ENCODE results near the gene SNX4. TPM values are rescaled to one million over a fixed set of nuclear protein-coding genes. Genes with fewer than 3 reads are reported as not detected.

SNX4 gene
- total and polyA plus RNA-seq, 4 donors = 25.9 to 54.6 (median 35.2) TPM

GRCh38 chr3:125556314-125556713, 36.3 kb upstream of the SNX4 start:
- peaks cover 4 to 43% (median 28%) of the 10 kb centered on the region in 4 donors for H3K36me3 ChIP-seq (ENCODE audit: control insufficient read depth in 4 of 4, insufficient read depth in 3 of 4, low read depth in 1 of 4, low read length in 3 of 4)

GRCh38 chr3:125552401-125552800, 32.4 kb upstream of the SNX4 start:
- TF ChIP-seq NR2F2 (IDR thresholded peaks at IDR 0.05) (no peak), FOXA1 (IDR thresholded peaks at IDR 0.05) (no peak), TAF1 (conservative IDR thresholded peaks at IDR 0.05) (no peak), RAD21 (IDR thresholded peaks at IDR 0.05) (no peak), FOXA2 (IDR thresholded peaks at IDR 0.05) (no peak), JUND (IDR thresholded peaks at IDR 0.05) (no peak), ATF3 (IDR thresholded peaks at IDR 0.05) (no peak), SP1 (IDR thresholded peaks at IDR 0.05) (no peak), REST (IDR thresholded peaks at IDR 0.05) (no peak), GABPA (IDR thresholded peaks at IDR 0.05 in 1 of 2, conservative IDR thresholded peaks at IDR 0.05 in 1 of 2) (no peak), YY1 (IDR thresholded peaks at IDR 0.05) (no peak), ZBTB33 (IDR thresholded peaks at IDR 0.05) (no peak), EGR1 (IDR thresholded peaks at IDR 0.05; ENCODE audit: low read depth in 2 of 2) (no peak), HNF4A (conservative IDR thresholded peaks at IDR 0.05) (no peak), HNF4G (IDR thresholded peaks at IDR 0.05) (no peak), MAX (IDR thresholded peaks at IDR 0.05) (no peak), CTCF (IDR thresholded peaks at IDR 0.05; ENCODE audit: low read depth, low read length, missing input control) (no peak), RXRA (IDR thresholded peaks at IDR 0.05) (no peak)
- WGBS = 98% methylated on average over 4 of the region's 4 CpGs
- Histone ChIP-seq H3K9me3 (ENCODE audit: control insufficient read depth in 4 of 4, low read length in 3 of 4) (no peaks in the 10 kb centered on the region), H3K9ac (ENCODE audit: low read depth in 1 of 2, low read length in 2 of 2) (no peak overlapping the region), H3K36me3 (ENCODE audit: control insufficient read depth in 4 of 4, insufficient read depth in 3 of 4, low read depth in 1 of 4, low read length in 3 of 4) (peaks cover 5 to 32% (median 27%) of the 10 kb centered on the region in 4 donors), H3K27ac (ENCODE audit: low read depth in 1 of 2, low read length in 2 of 2) (no peak overlapping the region), H3K4me1 (ENCODE audit: control insufficient read depth in 4 of 4, insufficient read depth in 4 of 4, low read length in 3 of 4) (peaks cover 0 to 2% (median 0%) of the 10 kb centered on the region in 4 donors), H3K27me3 (ENCODE audit: control insufficient read depth in 4 of 4, insufficient read depth in 4 of 4, low read length in 3 of 4) (no peaks in the 10 kb centered on the region), H3K4me3 (ENCODE audit: low read depth in 1 of 3, low read length in 3 of 3) (no peak overlapping the region)
- DNase-seq (ENCODE audit: low spot score) = no peak

More at GRCh38 chr3:125556314-125556713, 36.3 kb upstream of the SNX4 start:
- Histone ChIP-seq H3K4me3 (ENCODE audit: low read depth in 1 of 3, low read length in 3 of 3) (no peak overlapping the region), H3K27ac (ENCODE audit: low read depth in 1 of 2, low read length in 2 of 2) (no peak overlapping the region), H3K4me1 (ENCODE audit: control insufficient read depth in 4 of 4, insufficient read depth in 4 of 4, low read length in 3 of 4) (no peaks in the 10 kb centered on the region), H3K9ac (ENCODE audit: low read depth in 1 of 2, low read length in 2 of 2) (no peak overlapping the region), H3K9me3 (ENCODE audit: control insufficient read depth in 4 of 4, low read length in 3 of 4) (no peaks in the 10 kb centered on the region), H3K27me3 (ENCODE audit: control insufficient read depth in 4 of 4, insufficient read depth in 4 of 4, low read length in 3 of 4) (no peaks in the 10 kb centered on the region)
- DNase-seq (ENCODE audit: low spot score) = no peak
- 97% methylated on average over 1 of the region's 1 CpG for WGBS
- TF ChIP-seq CTCF (IDR thresholded peaks at IDR 0.05; ENCODE audit: low read depth, low read length, missing input control) (no peak), FOXA2 (IDR thresholded peaks at IDR 0.05) (no peak), FOXA1 (IDR thresholded peaks at IDR 0.05) (no peak), GABPA (IDR thresholded peaks at IDR 0.05 in 1 of 2, conservative IDR thresholded peaks at IDR 0.05 in 1 of 2) (no peak), HNF4G (IDR thresholded peaks at IDR 0.05) (no peak), NR2F2 (IDR thresholded peaks at IDR 0.05) (no peak), MAX (IDR thresholded peaks at IDR 0.05) (no peak), JUND (IDR thresholded peaks at IDR 0.05) (no peak), SP1 (IDR thresholded peaks at IDR 0.05) (no peak), EGR1 (IDR thresholded peaks at IDR 0.05; ENCODE audit: low read depth in 2 of 2) (no peak)
